T-cell (primary cell): ENCODE results near the gene CFAP141. TPM values are rescaled to one million over a fixed set of nuclear protein-coding genes. Genes with fewer than 3 reads are reported as not detected.
"Not testable (repeated sequence)": the region's sequence is repeated elsewhere in the genome, so short reads cannot be mapped to it uniquely, and the experiment has no call there.

ENCODE experiments used
- ATAC-seq, 4 experiments: fragments of 200-7000 bp in 3 of 4; fragments of 150-1000 bp in 1 of 4; cut with Tn5 transposase; replicated peaks in 1 of 4; 1 replicate in 3 of 4; 2 replicates in 1 of 4; pipeline ENCODE4 v1.10.0; 2021; ENCODE audit warnings: moderate library complexity in 3 of 4, mild to moderate bottlenecking in 2 of 4, moderate number of reproducible peaks in 1 of 4
- CTCF ChIA-PET, 2 donors: fragments of 300-600 bp; sonication (Branson Sonifier 250); formaldehyde crosslinking; loops; one replicate each; lab custom pipeline; 2022; ENCODE audit warnings: antibody characterized with exemption in 2 of 2; lab: Charles Lee
- POLR2A ChIA-PET, 2 donors: fragments of 300-600 bp; sonication (Branson Sonifier 250); formaldehyde crosslinking; loops; one replicate each; lab custom pipeline; 2022; ENCODE audit warnings: antibody characterized with exemption in 2 of 2; lab: Charles Lee
- DNase-seq, 35 experiments: peaks; one replicate each; pipeline versions ENCODE4 v3.0.0 to v3.0.0-alpha.2; 2013 to 2023
- H3K27ac ChIP-seq: one replicate; pipeline ENCODE4 v1.5.1; 2013; ENCODE audit warnings: low read length
- H3K27me3 ChIP-seq, 2 experiments: replicated peaks in 1 of 2; 1 replicate in 1 of 2; 2 replicates in 1 of 2; pipeline versions ENCODE4 v1.6.1 to v1.7.0; 2013; ENCODE audit warnings: low read length in 1 of 2, mixed read lengths in 1 of 2; ENCODE audit not compliant: control insufficient read depth in 2 of 2, insufficient read depth in 2 of 2; ENCODE audit errors: extremely low read depth in 1 of 2
- H3K36me3 ChIP-seq, 2 donors: 1 replicate in 1 of 2; 2 replicates in 1 of 2; pipeline versions ENCODE4 v1.6.1 to v1.7.0; 2013; ENCODE audit warnings: low read length in 1 of 2; ENCODE audit not compliant: control insufficient read depth in 2 of 2, insufficient read depth in 1 of 2; ENCODE audit errors: extremely low read depth in 1 of 2
- H3K4me1 ChIP-seq, 2 experiments: 1 replicate in 1 of 2; 2 replicates in 1 of 2; pipeline versions ENCODE4 v1.6.1 to v1.7.0; 2013; ENCODE audit warnings: low read length in 2 of 2, mixed read lengths in 1 of 2; ENCODE audit not compliant: insufficient read depth in 2 of 2, control insufficient read depth in 1 of 2; ENCODE audit errors: extremely low read depth in 1 of 2
- H3K4me3 ChIP-seq, 2 donors: 1 replicate in 1 of 2; 2 replicates in 1 of 2; pipeline versions ENCODE4 v1.5.1 to v1.7.0; 2013; ENCODE audit warnings: mild to moderate bottlenecking in 2 of 2, low read length in 1 of 2, moderate library complexity in 1 of 2; ENCODE audit not compliant: control insufficient read depth in 1 of 2; ENCODE audit errors: extremely low read depth in 1 of 2
- H3K9me3 ChIP-seq: 2 replicates; pipeline ENCODE4 v1.7.0; 2013
- H3K27ac Mint-ChIP-seq, 2 donors: one replicate each; pipeline ENCODE4 v1.8.0; 2020 to 2021; ENCODE audit warnings: mild to moderate bottlenecking in 2 of 2, mixed read lengths in 2 of 2
- H3K27me3 Mint-ChIP-seq, 2 donors: one replicate each; pipeline ENCODE4 v1.8.0; 2021 to 2022; ENCODE audit warnings: mixed read lengths in 2 of 2
- H3K36me3 Mint-ChIP-seq: one replicate; pipeline ENCODE4 v1.8.0; 2021; ENCODE audit warnings: mixed read lengths
- H3K4me1 Mint-ChIP-seq, 3 donors: one replicate each; pipeline ENCODE4 v1.8.0; 2020 to 2022; ENCODE audit warnings: mixed read lengths in 3 of 3, mild to moderate bottlenecking in 1 of 3
- H3K4me3 Mint-ChIP-seq, 3 donors: one replicate each; pipeline ENCODE4 v1.8.0; 2020 to 2022; ENCODE audit warnings: mild to moderate bottlenecking in 3 of 3, mixed read lengths in 3 of 3, moderate library complexity in 3 of 3
- H3K9me3 Mint-ChIP-seq, 3 donors: one replicate each; pipeline ENCODE4 v1.8.0; 2020 to 2022; ENCODE audit warnings: mixed read lengths in 3 of 3
- WGBS: methylation state at CpG from one replicate; pipeline ENCODE4 v1.1.5; 2013; ENCODE audit warnings: missing lambda C conversion rate; ENCODE audit not compliant: insufficient coverage; 5-methylcytosine and 5-hydroxymethylcytosine counted together
- total RNA-seq, 35 experiments: library from RNA in 6 of 35; stranded (reverse) in 6 of 35; fragments of 120-200 nt in 1 of 35; gene quantifications; one replicate each; pipeline versions ENCODE4 v1.2.1 to v1.2.4 and lab custom pipeline; 2013 to 2026

CFAP141 gene
- total RNA-seq, 5 donors from 2014 or later (not counting 1 experiment from before 2014, with no cell fraction given): not detected

GRCh38 chr1:154205778-154206177 is 355 bp downstream of the CFAP141 start:
- H3K4me3 ChIP-seq, H3K9me3 ChIP-seq, DNase-seq, POLR2A ChIA-PET, H3K4me3 Mint-ChIP-seq, H3K27me3 Mint-ChIP-seq, H3K27ac ChIP-seq, H3K9me3 Mint-ChIP-seq, H3K4me1 ChIP-seq, CTCF ChIA-PET, H3K4me1 Mint-ChIP-seq, ATAC-seq, H3K27me3 ChIP-seq: not testable (repeated sequence)
- peaks cover 3 to 43% of the 10 kb centered on the region in 2 donors for H3K36me3 ChIP-seq
- Mint-ChIP-seq H3K36me3 (peaks cover 33% of the 10 kb centered on the region), H3K27ac (peak overlapping the region in 1 of 2 donors; percentile 19)
- no CpG with 5 or more reads among the region's 11 CpGs for WGBS

GRCh38 chr1:154199563-154199879 is 6.6 kb downstream of the CFAP141 start:
- ATAC-seq: peak in 1 of 4 experiments; percentile 18
- no peak overlapping the region for H3K4me3 Mint-ChIP-seq

GRCh38 chr1:154198756-154199562 is 7.2 kb downstream of the CFAP141 start:
- no CpG with 5 or more reads among the region's 5 CpGs for WGBS
- Mint-ChIP-seq H3K27me3 (peaks cover 0 to 6% of the 10 kb centered on the region in 2 donors), H3K27ac (no peak overlapping the region), H3K4me1 (no peaks in the 10 kb centered on the region), H3K36me3 (no peaks in the 10 kb centered on the region), H3K9me3 (no peaks in the 10 kb centered on the region), H3K4me3 (no peak overlapping the region)
- Histone ChIP-seq H3K9me3 (no peaks in the 10 kb centered on the region), H3K4me3 (no peak overlapping the region), H3K27ac (no peak overlapping the region), H3K27me3 (peaks cover 0 to 2% of the 10 kb centered on the region in 2 experiments), H3K4me1 (peaks cover 0 to 4% of the 10 kb centered on the region in 2 experiments), H3K36me3 (no peaks in the 10 kb centered on the region)
- ATAC-seq (peak; percentile 77 to 85 (median 82)), DNase-seq (peak in 30 of 35 experiments; percentile 1 to 80 (median 32))
- ChIA-PET CTCF (interaction anchor here (0.6 to 1.8 kb wide), 12 partner anchors 20 to 138 kb away, joined by 3 to 8 read pairs (median 4); partner anchors contain the start of genes HAX1 (in 2 of the 2) and UBAP2L (in 1 of the 2)), POLR2A (interaction anchor here in 1 of 2 donors (0.6 kb wide), 1 partner anchor 73 kb away, joined by 12 read pairs; no protein-coding TSS in a partner anchor)

More at GRCh38 chr1:154199563-154199879, 6.6 kb downstream of the CFAP141 start:
- Mint-ChIP-seq H3K27me3 (peaks cover 0 to 2% of the 10 kb centered on the region in 2 donors), H3K36me3 (no peaks in the 10 kb centered on the region), H3K27ac (no peak overlapping the region), H3K4me1 (no peaks in the 10 kb centered on the region), H3K9me3 (no peaks in the 10 kb centered on the region)
- Histone ChIP-seq H3K27ac (no peak overlapping the region), H3K36me3 (no peaks in the 10 kb centered on the region), H3K4me1 (peaks cover 0 to 4% of the 10 kb centered on the region in 2 experiments), H3K9me3 (no peaks in the 10 kb centered on the region), H3K4me3 (no peak overlapping the region), H3K27me3 (no peaks in the 10 kb centered on the region)
- DNase-seq: no peak
- CTCF ChIA-PET: interaction anchor here (0.6 to 1.8 kb wide), 12 partner anchors 20 to 138 kb away, joined by 3 to 8 read pairs (median 4); partner anchors contain the start of genes HAX1 (in 2 of the 2) and UBAP2L (in 1 of the 2)
- POLR2A ChIA-PET: interaction anchor here in 1 of 2 donors (0.6 kb wide), 1 partner anchor 72 kb away, joined by 12 read pairs; no protein-coding TSS in a partner anchor
- 100% methylated on average over 3 of the region's 3 CpGs for WGBS

GRCh38 chr1:154193821-154194220 is 12.3 kb downstream of the CFAP141 start:
- no peaks in the 10 kb centered on the region for H3K4me1 ChIP-seq
- no peak overlapping the region for H3K4me3 Mint-ChIP-seq
- no peak for ATAC-seq
- no peaks in the 10 kb centered on the region for H3K9me3 Mint-ChIP-seq
- H3K4me1 Mint-ChIP-seq: no peaks in the 10 kb centered on the region
- H3K9me3 ChIP-seq: no peaks in the 10 kb centered on the region
- peaks cover 0 to 13% of the 10 kb centered on the region in 2 experiments for H3K27me3 ChIP-seq
- CTCF ChIA-PET: interaction anchor here in 1 of 2 donors (0.5 kb wide), 1 partner anchor 28 kb away, joined by 3 read pairs; no protein-coding TSS in a partner anchor
- H3K4me3 ChIP-seq: no peak overlapping the region
- no peaks in the 10 kb centered on the region for H3K36me3 Mint-ChIP-seq
- no peak for DNase-seq
- 80% methylated on average over 8 of the region's 8 CpGs for WGBS
- H3K36me3 ChIP-seq: no peaks in the 10 kb centered on the region
- no peak overlapping the region for H3K27ac Mint-ChIP-seq
- H3K27ac ChIP-seq: no peak overlapping the region
- H3K27me3 Mint-ChIP-seq: peaks cover 13 to 28% of the 10 kb centered on the region in 2 donors
- POLR2A ChIA-PET: no interaction called here

GRCh38 chr1:154192476-154192875 is 13.7 kb downstream of the CFAP141 start:
- Histone ChIP-seq H3K4me3 (no peak overlapping the region), H3K27me3 (peaks cover 0 to 18% of the 10 kb centered on the region in 2 experiments), H3K36me3 (no peaks in the 10 kb centered on the region), H3K9me3 (no peaks in the 10 kb centered on the region), H3K4me1 (no peaks in the 10 kb centered on the region), H3K27ac (no peak overlapping the region)
- Mint-ChIP-seq H3K4me3 (no peak overlapping the region), H3K9me3 (no peaks in the 10 kb centered on the region), H3K27ac (no peak overlapping the region), H3K36me3 (no peaks in the 10 kb centered on the region), H3K27me3 (peaks cover 13 to 28% of the 10 kb centered on the region in 2 donors), H3K4me1 (no peaks in the 10 kb centered on the region)
- WGBS: no CpG with 5 or more reads among the region's 3 CpGs
- POLR2A ChIA-PET: interaction anchor here in 1 of 2 donors (0.6 to 0.7 kb wide), 3 partner anchors 33 to 296 kb away, joined by 4 to 7 read pairs (median 5); no protein-coding TSS in a partner anchor
- CTCF ChIA-PET: interaction anchor here in 1 of 2 donors (0.5 kb wide), 1 partner anchor 19 kb away, joined by 4 read pairs; no protein-coding TSS in a partner anchor
- DNase-seq (no peak), ATAC-seq (no peak)

GRCh38 chr1:154191990-154192461 is 14.1 kb downstream of the CFAP141 start, which contains the start of gene TPM3:
Gene TPM3 (minus strand): TSS chr1:154192100. CDS start chr1:154192018, 82 bp downstream.
- Histone ChIP-seq H3K9me3 (no peaks in the 10 kb centered on the region), H3K4me1 (no peaks in the 10 kb centered on the region), H3K27me3 (peaks cover 0 to 18% of the 10 kb centered on the region in 2 experiments), H3K4me3 (no peak within 1 kb of the TSS), H3K27ac (no peak within 1 kb of the TSS), H3K36me3 (no peaks in the 10 kb centered on the region)
- Mint-ChIP-seq H3K36me3 (no peaks in the 10 kb centered on the region), H3K27me3 (peaks cover 13 to 28% of the 10 kb centered on the region in 2 donors), H3K9me3 (no peaks in the 10 kb centered on the region), H3K4me3 (no peak within 1 kb of the TSS), H3K4me1 (no peaks in the 10 kb centered on the region), H3K27ac (no peak within 1 kb of the TSS)
- ATAC-seq (no peak), DNase-seq (no peak)
- WGBS: no CpG with 5 or more reads among the region's 1 CpG
- ChIA-PET POLR2A (interaction anchor here (0.6 to 0.7 kb wide), 3 partner anchors 141 to 388 kb away, joined by 4 to 5 read pairs (median 4); no protein-coding TSS in a partner anchor), CTCF (interaction anchor here in 1 of 2 donors (0.6 kb wide), 1 partner anchor 80 kb away, joined by 5 read pairs; no protein-coding TSS in a partner anchor)
